Activated CD4-positive, alpha-beta T cell treated with anti-CD3 and anti-CD28 coated beads, Interleukin-2, amount 50 U/mL, for 24 hours (primary cell): ENCODE results near the gene FAM210B.
A peak's percentile ranks its signal among the peaks of the same experiment; 100 is the strongest.
"Not testable (repeated sequence)": the region's sequence is repeated elsewhere in the genome, so short reads cannot be mapped to it uniquely, and the experiment has no call there.

Experiments used
- DNase-seq, 2 donors: peaks; one replicate each; pipeline ENCODE4 v3.0.0-alpha.2; 2020; ENCODE audit warnings: low read depth in 1 of 2, low spot score in 1 of 2

FAM210B gene, protein sequence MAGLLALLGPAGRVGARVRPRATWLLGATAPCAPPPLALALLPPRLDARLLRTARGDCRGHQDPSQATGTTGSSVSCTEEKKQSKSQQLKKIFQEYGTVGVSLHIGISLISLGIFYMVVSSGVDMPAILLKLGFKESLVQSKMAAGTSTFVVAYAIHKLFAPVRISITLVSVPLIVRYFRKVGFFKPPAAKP

DNA sequence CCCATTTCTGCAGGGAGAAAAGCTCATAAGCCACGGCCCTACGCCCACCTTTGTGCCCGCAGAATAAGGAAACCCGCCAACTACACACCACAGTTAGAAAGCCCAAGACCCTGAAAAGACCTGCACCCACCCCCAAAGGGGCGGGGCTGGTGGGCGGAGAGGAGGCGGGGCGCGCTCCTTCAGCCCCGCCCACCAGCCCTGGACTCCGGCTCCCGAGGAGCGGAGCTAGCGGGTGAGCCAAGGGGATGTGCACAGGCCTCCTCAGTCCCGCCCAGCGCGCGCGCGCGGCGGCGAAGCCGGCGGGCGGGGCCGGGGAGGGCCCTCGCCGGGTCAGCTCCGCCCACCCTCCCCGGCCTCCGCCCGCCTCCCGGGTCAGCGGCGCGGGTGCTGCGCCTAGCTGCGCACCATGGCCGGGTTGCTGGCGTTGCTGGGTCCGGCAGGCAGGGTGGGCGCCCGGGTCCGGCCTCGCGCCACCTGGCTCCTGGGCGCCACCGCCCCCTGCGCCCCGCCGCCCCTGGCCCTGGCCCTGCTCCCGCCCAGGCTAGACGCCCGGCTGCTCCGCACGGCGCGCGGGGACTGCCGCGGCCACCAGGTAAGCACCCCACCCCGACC is at the start of gene FAM210B:
TSS of gene FAM210B (plus strand) at position 375 of the 612 bp plus-strand sequence. CDS start at position 407, 32 bp downstream.
- peak; percentile 52 to 72 for DNase-seq

DNA sequence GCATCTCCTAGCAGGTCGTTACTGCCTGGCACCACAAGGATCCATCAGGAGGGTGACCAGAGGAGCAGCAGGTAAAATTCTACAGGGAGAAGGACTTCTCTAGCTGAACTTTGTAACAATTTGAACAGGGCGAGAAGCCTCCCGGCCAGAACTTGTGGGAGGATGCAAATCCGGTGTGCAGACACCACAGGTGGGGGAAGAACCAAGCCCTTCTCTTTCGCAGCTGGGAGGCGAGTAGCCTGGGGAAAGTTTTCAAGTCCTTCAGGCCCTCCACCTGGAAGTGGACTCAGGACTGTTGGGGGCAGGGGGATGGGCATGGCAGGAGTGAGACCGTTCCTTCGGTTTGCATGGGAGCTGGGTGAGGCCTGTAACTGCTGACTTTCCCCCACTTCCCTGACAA is 42.7 kb upstream of the FAM210B start:
- DNase-seq, result no peak

DNA sequence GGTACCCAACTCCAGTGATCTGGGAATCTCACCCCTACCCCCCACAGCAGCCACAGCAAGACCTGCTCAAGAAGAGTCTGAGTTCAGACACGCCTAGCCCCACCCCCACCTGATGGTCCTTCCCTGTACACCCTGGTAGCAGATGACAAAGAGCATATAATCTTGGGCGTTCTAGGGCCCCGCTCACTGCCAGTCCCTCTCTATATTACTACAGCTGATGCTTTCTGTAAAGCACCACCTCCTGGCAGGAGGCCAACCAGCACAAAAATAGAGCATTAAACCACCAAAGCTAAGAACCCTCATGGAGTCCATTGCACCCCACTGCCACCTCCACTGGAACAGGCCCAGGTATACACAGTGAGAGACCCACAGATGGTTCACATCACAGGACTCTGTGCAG is 42.3 kb upstream of the FAM210B start:
- DNase-seq, result no peak

DNA sequence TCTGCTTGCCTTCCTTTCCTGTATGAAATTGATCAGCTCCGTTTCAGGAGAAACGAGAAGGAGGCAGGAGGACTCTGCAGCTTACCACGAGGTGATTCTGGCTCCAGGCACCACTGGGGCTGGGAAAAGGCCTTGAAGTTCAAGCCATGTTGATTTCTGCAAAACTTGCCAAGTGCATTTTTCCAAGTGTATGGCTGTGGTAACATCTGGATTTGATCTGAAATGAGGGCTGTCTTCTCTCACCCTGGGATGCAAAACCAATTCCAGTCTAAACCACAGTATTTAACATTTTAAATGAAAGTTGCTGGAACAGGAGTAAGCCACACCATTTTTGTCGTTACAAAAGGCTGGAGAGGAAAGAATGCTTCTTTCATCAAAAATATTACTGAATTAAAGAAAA is 36.1 kb upstream of the FAM210B start:
- DNase-seq, result no peak

DNA sequence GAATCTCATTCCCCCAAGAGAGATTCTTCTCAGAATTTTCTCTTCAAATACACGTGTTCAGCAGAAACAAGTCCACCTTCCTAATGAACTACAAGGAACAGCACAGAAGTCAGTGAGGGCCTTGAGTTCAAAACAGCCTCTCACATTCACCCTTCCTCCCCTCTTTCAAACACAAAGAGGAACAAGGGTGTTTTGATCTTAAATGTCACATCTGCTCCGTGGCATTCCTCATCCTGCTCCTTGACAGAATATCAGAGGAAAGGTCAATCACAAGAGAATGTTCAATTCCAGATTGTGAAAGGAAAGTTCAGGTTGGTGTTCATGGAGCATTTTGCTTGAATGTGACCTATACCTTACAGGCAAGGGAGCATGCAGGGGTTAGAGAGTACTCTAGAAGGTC is 35.6 kb upstream of the FAM210B start:
- DNase-seq, result no peak

DNA sequence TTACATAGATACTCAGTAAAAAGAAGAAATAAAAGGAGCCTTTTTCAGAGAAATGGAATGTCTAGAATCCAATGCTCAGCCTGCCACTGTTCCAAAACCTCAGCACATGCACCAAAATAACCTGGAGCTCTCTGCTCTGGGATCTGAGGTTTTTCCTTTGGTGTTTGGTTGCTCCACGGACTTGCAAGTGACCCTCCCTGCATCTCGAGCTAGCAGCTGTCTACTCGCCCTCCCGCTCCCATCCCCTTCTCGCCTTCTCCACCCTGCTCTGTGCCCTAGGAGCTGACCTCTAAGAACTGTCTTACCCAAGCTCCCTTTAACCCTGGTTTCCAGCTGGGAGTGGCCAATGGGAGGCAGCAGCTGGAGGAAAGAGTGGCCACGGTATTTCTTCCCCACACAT is 35.1 kb upstream of the FAM210B start:
- no peak for DNase-seq

DNA sequence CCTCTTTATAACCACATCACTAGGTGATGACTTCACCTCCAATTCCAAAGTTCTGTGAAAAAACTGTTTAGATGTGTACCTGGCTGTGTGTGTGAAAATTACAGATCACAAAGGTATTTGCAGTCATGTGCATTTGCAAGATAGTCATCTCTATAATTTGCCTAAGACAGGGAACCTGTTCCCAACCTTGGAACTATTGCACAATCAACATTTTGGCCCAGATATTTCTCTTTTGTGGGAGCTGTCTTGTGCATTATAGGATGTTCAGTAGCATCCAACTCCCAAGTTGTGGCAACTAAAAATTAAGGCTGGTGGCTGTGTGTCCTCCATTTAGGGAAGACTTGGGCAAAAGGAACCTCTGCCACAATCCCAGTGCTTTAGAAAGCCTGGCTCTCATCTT is 34.0 kb upstream of the FAM210B start:
- DNase-seq, result no peak

DNA sequence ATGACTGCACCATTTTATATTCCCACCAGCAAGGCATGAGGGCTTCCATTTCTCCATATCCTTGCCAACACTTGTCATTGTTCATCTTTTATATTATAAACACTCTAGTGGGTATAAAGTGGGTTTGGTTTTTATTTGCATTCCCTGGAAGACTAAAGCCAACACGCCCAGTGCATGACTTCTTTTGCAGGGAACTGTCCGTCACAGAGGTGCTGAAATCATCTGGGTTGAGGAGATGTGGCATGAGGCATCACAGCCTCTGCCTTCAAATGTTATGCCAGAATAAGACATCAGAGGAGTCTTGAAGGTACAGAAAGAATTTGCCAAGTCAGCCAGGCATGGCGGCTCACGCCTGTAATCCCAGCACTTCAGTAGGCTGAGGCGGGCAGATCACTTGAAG is 29.9 kb upstream of the FAM210B start:
- no peak for DNase-seq

DNA sequence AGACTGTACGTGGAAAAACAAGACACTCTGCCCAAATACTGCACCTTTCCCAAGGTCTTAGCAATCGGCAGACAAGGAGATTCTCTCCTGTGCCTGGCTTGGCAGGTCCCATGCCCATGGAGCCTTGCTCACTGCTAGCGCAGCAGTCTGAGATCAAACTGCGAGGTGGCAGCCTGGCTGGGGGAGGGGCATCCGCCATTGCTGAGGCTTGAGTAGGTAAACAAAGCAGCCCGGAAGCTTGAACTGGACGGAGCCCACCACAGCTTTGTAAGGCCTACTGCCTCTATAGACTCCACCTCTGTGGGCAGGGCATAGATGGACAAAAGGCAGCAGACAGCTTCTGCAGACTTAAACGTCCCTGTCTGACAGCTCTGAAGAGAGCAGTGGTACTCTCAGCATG is 22.1 kb upstream of the FAM210B start:
- not testable (repeated sequence) for DNase-seq

DNA sequence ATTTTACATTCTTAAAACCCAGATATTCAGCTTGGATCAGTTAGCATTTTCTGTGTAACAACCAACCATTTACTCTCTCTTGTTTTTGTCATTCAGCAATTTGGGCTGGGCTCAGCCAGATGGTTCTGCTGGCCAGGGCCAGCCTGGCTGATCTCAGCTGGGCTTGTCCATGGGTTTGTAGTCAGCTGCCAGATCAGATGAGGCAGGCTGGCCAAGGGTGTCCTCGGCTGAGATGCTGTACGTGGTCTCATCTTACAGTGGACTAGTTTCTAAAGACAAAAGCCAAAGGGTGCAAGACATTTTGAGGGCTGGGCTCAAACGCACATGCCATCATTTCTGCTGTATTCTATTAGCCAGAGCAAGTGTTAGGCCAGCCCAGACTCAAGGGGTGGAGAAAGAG is 16.0 kb upstream of the FAM210B start:
- no peak for DNase-seq

DNA sequence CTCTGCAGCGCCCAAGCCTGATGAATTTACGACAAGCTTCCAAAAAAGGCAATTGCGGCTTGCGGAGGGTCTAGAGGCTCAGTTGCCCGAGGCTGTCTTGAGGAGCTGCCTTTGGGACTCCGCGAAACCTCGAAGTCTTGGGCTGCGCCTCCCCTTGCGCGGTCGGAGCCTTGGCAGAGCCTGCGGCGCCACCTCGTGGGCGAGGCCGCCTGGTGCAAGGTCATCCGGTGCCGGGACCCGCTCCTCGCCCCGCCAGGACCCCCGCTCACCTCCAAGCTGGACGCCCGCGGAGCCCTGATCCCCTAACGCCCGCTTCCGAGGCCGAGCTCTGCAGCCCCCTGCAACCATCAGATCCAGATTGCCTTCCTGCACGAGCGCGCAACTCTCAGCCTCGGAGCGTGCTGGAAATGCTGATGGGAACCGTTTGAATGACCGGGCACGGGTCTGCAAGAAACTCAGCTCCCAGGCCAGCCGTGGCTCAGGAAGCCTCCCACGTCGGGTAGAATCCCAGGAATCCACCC is 14.9 kb upstream of the FAM210B start:
- DNase-seq, result peak in 1 of 2 donors; percentile 11

DNA sequence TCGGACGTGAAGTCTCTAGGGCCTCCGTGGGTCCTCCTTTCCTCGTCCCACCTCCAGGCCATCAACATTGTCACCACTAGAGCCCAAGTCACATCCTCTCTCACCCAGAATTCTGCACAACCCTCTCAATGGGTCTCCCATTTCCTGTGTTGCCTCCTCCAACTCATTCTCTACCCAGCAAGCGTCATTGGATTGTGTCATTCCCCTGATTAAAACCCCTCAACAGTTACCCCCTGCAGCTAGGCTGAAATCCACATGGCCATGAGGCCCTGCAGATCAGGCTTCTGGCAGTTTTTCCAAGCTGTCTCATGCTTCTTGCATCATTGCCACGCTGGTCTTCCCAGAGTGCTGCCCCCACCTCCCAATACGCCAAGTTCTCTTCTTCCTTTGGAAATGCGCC is 12.9 kb upstream of the FAM210B start:
- no peak for DNase-seq

DNA sequence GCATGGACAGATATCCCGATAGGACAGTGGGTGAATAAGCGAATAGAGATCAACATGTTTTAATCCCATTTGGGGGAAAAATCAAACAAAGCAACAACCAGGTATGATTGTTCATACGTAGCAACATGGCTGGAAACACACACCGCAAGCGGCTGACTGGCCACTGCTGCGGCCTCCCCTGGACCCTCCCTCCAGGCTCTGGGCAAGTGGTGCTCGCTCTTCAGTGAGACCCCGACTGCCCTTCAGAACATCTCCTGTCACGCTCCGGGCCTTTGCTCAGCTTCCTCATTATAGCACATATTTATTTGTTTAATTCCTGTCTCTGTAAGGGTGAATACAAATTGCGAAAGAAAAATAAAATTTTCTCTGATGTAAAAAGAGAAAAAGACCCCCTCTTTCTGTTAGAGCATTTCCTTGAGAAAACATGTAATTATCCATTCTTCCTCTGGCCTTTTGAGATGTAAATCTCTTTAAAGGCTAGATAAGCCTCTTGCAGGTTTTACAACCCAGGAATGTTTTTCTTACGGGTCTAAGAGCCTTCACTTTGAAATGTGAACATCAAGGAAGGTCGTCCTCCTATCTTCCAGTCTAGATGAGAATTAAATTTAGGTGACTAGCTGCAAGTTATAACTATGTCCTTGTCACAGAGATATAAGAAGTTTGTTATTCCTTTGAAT is 11.0 kb upstream of the FAM210B start:
- DNase-seq, result no peak

DNA sequence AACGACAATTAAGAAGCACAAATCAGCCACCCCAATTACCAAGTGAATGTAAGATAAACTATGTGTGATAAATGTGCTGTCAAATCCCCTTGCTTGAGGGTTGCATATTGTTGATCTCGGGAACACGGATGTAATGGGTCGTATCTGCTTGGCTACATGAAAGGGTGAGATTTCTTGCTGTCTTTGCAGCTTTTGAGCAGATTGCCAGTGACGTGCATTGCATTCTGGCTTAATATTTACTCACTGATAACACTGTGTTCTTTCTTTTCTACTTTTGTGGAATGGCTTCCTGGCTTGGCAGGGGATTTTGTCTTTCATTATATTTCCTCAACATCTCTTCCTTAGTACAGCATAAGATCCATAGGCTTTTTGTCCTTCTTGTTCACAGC is 10.5 kb upstream of the FAM210B start:
- DNase-seq, result no peak

DNA sequence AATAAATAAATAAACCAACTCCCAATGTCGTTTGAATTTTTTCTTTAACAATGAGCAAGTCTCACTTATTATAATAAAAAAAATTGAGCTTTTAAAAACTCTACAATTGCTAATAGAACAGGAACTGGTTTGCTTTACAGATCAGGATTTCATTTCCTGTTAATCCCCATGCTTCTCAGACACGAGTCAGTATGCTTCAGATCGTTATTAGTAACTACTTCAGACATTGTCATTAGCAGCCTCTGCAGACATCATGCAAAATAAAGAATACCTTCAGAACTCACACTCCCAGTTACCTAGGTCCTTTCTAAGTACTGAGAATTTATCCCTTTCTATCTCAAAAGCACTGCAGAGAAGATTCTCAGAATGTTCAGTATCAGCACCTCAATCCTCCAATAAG is 10.0 kb upstream of the FAM210B start:
- DNase-seq, result no peak

DNA sequence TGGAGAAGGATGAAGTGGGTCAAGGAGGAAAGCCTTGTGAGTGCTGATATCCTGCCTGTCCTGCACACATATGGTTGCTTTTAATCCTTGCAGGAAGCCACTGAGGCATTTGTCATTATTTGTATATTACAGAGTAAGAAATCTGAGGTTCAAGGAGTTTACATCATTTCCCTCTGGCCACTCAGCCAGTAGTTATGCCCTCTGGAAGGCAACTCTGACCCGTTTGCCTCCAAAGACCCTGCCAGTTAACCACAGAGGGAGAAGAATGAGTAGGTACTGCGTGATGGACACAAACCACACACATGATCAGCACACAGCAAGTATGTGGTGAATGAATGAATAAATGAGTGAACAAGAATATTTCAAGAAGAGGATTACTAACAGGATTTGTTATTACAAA is 7.9 kb upstream of the FAM210B start:
- DNase-seq, result no peak

DNA sequence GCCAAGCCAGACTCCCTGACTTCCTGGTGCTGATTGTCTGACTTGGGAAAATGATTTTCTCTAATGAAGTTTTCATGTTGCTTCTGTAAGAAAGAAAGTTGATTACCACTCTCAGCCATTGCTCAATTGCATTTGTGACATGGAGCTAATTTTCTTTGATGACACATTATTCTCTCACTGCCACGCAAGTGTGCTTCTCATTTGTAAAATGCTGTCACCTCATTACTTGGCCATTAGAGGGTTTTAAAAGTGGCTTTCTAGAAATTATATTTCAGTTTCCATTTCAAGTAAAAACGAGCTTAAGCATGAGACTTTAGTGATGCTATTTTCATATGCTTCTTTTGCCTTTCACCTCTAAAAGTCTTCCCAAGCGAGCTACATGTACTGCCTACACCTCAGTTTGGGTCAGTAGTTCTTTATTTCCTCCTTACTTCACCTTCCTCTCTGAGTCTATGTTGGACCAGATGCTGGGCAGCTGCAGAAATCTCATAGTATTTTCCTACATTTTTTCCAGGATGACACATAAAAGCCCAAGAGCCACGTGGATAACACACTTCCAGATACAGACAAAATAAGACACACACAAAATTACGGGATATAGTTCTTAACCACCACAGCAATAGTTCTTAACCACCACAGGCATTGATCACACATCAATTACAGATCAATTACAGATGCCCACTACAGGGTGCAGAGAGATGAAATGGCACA is 6.3 kb upstream of the FAM210B start:
- no peak for DNase-seq

DNA sequence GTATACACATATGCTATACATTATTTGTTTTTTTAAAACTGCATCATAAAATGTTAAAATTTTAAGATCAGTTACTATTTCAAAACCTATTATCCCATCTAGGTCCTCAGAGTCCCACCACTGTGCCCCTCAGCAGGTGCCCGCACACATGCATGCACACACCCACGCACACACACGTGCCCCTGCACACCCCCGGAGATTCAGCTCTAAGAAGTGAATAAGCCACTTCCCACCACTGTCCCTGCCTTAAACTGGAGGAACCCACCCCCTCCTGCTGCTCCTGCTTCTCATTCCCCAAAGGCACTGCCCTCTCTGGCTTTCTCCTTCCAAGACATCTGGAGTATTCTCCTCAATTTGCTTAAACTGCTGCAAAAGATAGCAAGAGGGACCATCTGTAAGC is 5.4 kb upstream of the FAM210B start:
- DNase-seq, result no peak

DNA sequence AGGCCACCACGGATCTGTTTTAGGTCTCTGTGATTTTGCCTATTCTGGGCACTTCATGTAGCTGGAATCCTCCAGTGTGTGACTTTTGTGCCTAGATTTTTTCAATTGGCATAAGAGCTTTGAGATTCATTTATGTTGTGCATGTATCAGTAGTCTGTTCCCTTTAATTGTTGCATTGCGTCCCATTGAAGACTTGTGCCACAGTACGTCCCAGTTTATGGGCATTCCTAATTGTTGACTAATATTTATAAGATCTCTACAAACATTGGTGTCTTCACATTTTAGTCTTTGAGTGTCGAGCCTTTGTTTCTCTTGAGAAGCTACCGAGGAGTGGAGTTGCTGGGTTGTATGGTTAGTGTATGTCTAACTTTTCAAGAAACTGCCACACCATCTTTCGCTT is 704 bp upstream of the FAM210B start:
- DNase-seq, result no peak

DNA sequence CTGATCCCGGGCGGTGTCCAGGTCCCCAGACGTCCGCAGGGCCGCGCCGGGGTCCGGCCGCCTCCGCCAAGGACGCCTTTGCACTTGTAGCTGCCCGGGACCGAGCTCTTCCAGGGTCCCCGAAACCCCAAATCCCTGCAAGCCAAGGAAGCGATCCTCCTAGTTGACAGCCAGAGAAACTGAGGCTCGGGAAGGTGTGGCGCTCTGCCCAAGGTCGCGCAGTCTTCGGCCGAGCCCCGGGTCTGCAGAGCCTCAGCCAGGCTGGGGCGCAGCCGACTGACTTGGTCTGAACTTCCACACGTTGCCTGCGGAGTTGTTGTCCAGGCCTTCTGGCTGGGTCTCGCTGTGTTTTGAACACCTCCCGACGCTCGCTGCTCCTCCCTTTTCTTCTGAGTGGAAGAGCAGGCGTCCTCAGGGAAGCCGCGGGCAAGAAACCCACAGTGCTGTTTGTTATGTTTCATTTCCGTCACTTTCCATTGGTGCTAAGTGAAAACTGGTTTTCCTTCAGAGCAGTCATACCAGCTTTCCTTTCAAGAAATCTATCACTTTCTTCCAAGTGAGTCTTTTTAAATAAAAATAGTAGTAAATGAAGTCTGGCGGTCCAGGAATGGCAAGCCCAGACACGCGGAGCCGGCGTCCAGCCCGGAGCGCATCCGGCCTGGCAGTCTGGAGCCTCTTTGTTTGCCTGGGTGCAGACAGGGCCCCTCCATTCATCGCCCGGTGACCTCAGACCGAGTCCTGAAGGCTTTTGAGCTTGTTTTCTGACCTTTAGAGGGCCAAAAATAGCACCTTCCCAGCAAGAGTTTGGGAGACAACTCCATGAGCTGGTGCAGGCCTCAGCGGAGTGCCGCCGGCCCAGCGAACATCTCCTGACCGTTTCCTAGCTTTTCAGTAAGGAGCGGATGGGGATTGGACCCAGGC is 698 bp downstream of the FAM210B start:
- DNase-seq, result peak in 1 of 2 donors; percentile 6
